C4-2B (cell line): ENCODE measurements around the gene NSD2.
A peak's percentile ranks its signal among the peaks of the same experiment; 100 is the strongest.

Experiments
- H3K27ac ChIP-seq: fragments of 450-650 bp; 2 replicates; pipeline ENCODE4 v1.5.1; 2017
- CTCF ChIP-seq: fragments of 450-650 bp; conservative IDR thresholded peaks from 2 replicates; pipeline ENCODE4 v1.5.1; 2017; ENCODE audit warnings: mild to moderate bottlenecking
- ZFX ChIP-seq: fragments of 450-650 bp; IDR thresholded peaks from 2 replicates; pipeline ENCODE4 v1.6.1; 2017

NSD2 gene

GRCh38 chr4:1873291-1873690 is 2.1 kb downstream of the NSD2 start:
- no peak overlapping the region for H3K27ac ChIP-seq
- TF ChIP-seq ZFX = no peak

GRCh38 chr4:1873776-1874175 is 2.6 kb downstream of the NSD2 start:
- no peak overlapping the region for H3K27ac ChIP-seq
- TF ChIP-seq ZFX (no peak), CTCF (no peak)

- TF ChIP-seq ZFX = no peak
- H3K27ac ChIP-seq = no peak overlapping the region
Measured at GRCh38 chr4:1874201-1874600, 3.0 kb downstream of the NSD2 start.

GRCh38 chr4:1879485-1879884 is 8.3 kb downstream of the NSD2 start:
- TF ChIP-seq CTCF = no peak
- TF ChIP-seq ZFX = no peak
- peak overlapping the region; percentile 20; the same call in 1 of the 2 replicates for H3K27ac ChIP-seq

GRCh38 chr4:1880332-1880731 is 9.1 kb downstream of the NSD2 start:
- no peak for TF ChIP-seq ZFX
- TF ChIP-seq CTCF = no peak
- H3K27ac ChIP-seq = no peak overlapping the region

GRCh38 chr4:1882850-1883271 is 11.7 kb downstream of the NSD2 start:
- no peak for TF ChIP-seq ZFX
- no peak for TF ChIP-seq CTCF
- no peak overlapping the region for H3K27ac ChIP-seq

- TF ChIP-seq CTCF = no peak
- no peak for TF ChIP-seq ZFX
Measured at GRCh38 chr4:1883583-1883982, 12.4 kb downstream of the NSD2 start.

GRCh38 chr4:1885414-1885813 is 14.2 kb downstream of the NSD2 start:
- no peak for TF ChIP-seq CTCF
- TF ChIP-seq ZFX = no peak
- H3K27ac ChIP-seq = no peak overlapping the region

More at GRCh38 chr4:1883583-1883982, 12.4 kb downstream of the NSD2 start:
- no peak overlapping the region for H3K27ac ChIP-seq

- no peak for TF ChIP-seq ZFX
- no peak for TF ChIP-seq CTCF
- H3K27ac ChIP-seq = no peak overlapping the region
Measured at GRCh38 chr4:1887052-1887451, 15.9 kb downstream of the NSD2 start.
